ENCODE results near the gene AS3MT. TPM values are rescaled to one million over a fixed set of nuclear protein-coding genes. Genes with fewer than 3 reads are reported as not detected.

AS3MT gene
- total and polyA plus RNA-seq, 2 of the 8 experiments (the other 6 are each of a cell fraction or from before 2014, with no cell fraction given) = 5.8 to 10.3 TPM

DNA sequence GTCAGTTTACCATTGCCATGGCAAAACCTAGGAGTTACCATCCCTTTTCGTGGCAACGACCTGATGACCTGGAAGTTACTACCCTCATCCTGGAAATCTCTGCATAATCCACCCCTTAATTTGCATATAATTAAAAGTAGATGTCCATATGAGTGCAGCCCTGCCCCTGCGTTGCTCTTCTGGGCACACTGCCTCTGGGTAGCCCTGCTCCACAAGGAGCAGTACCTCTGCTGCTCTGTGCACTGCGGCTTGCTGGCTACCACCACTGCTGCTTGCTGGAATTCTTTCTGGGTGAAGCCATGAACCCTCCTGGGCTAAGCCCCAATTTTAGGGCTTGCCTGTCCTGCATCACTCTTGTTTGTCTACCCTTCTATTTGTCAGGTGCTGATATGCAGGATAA lies 44.6 kb upstream of the AS3MT start:
- Histone ChIP-seq H3K4me3 (ENCODE audit: extremely low read depth in 1 of 4, insufficient read depth in 2 of 4, low read depth in 3 of 4, low read length in 4 of 4) (no peak overlapping the region), H3K9ac (replicated peaks in 1 of 4; ENCODE audit: extremely low read depth in 1 of 4, low read depth in 3 of 4, low read length in 3 of 4) (no peak overlapping the region), H3K79me2 (ENCODE audit: control insufficient read depth in 1 of 2, insufficient read depth in 2 of 2, low read length in 2 of 2) (no peaks in the 10 kb centered on the region), H2BK12ac (ENCODE audit: low read depth, low read length) (no peak overlapping the region), H3K23me2 (ENCODE audit: low read depth, low read length) (no peaks in the 10 kb centered on the region), H4K5ac (ENCODE audit: insufficient read length, low read depth, low read length) (no peak overlapping the region), H3K23ac (ENCODE audit: insufficient read length) (no peak overlapping the region), H2BK20ac (ENCODE audit: low read length) (no peak overlapping the region), H3K14ac (ENCODE audit: insufficient read length) (no peak overlapping the region), H3K4ac (replicated peaks; ENCODE audit: insufficient read length, low read depth, low read length) (no peak overlapping the region), H3K18ac (ENCODE audit: extremely low read depth, low read length) (no peak overlapping the region), H2AK5ac (ENCODE audit: low read depth, low read length) (no peak overlapping the region), H3K9me3 (ENCODE audit: insufficient read depth in 2 of 2, low read depth in 1 of 2, low read length in 1 of 2) (peaks cover 4 to 11% of the 10 kb centered on the region in 2 experiments; a peak in 2 of 4 replicates), H3K4me1 (replicated peaks in 1 of 4; ENCODE audit: control insufficient read depth in 3 of 4, insufficient read depth in 4 of 4, low read length in 3 of 4) (no peaks in the 10 kb centered on the region; a peak in 2 of 7 replicates), H4K91ac (replicated peaks; ENCODE audit: insufficient read length, low read length) (no peak overlapping the region), H3K36me3 (ENCODE audit: control insufficient read depth in 2 of 4, insufficient read depth in 4 of 4, low read length in 3 of 4) (no peaks in the 10 kb centered on the region), H2BK120ac (replicated peaks; ENCODE audit: low read depth, low read length) (no peak overlapping the region), H2BK5ac (ENCODE audit: low read depth, low read length) (no peak overlapping the region), H4K8ac (ENCODE audit: extremely low read depth, insufficient read depth, low read length) (no peak overlapping the region), H3K79me1 (ENCODE audit: low read depth, low read length) (no peaks in the 10 kb centered on the region), H2BK15ac (ENCODE audit: low read length) (no peak overlapping the region), H3K56ac (replicated peaks; ENCODE audit: insufficient read length, low read depth, low read length) (no peak overlapping the region), H2AFZ (ENCODE audit: low read length) (no peak overlapping the region), H3K27ac (ENCODE audit: low read depth, low read length) (no peak overlapping the region), H3K27me3 (replicated peaks in 1 of 4; ENCODE audit: control insufficient read depth in 3 of 4, extremely low read depth in 1 of 4, insufficient read depth in 3 of 4, low read length in 3 of 4) (no peaks in the 10 kb centered on the region), H4K20me1 (replicated peaks in 1 of 2; ENCODE audit: control insufficient read depth in 1 of 2, insufficient read depth in 2 of 2, low read length in 2 of 2) (no peaks in the 10 kb centered on the region), H3K4me2 (ENCODE audit: insufficient read depth in 1 of 2, low read depth in 2 of 2, low read length in 2 of 2) (no peak overlapping the region)
- FAIRE-seq (no peak), DNase-seq (ENCODE audit: low read depth in 1 of 2, low spot score in 2 of 2) (no peak)
- POLR2A ChIA-PET (ENCODE audit: partially characterized antibody) = no interaction called here
- WGBS, 2 experiments (ENCODE audit: extremely low coverage in 1 of 2, insufficient coverage in 1 of 2, insufficient read length in 1 of 2, insufficient replicate concordance in 2 of 2, low coverage in 1 of 2, low lambda C conversion rate in 2 of 2, missing lambda C conversion rate in 1 of 2) = 92% methylated on average over 4 of the region's 4 CpGs; no CpG with 5 or more reads in 1 of the 2 experiments
- CTCF ChIA-PET (ENCODE audit: partially characterized antibody) = interaction anchor here (1.4 kb wide), 1 partner anchor 77 kb away, joined by 5 read pairs; no protein-coding TSS in a partner anchor
- no peak for TF ChIP-seq POLR2AphosphoS5 (IDR thresholded peaks at IDR 0.05; ENCODE audit: low read depth, low read length)
- no peak for TF ChIP-seq RBBP5 (IDR thresholded peaks at IDR 0.05; ENCODE audit: borderline replicate concordance, low read depth, low read length)
- no peak for TF ChIP-seq SRF (IDR thresholded peaks at IDR 0.05; ENCODE audit: low read depth, low read length)
- no peak for TF ChIP-seq CTBP2 (IDR thresholded peaks at IDR 0.05; ENCODE audit: borderline replicate concordance, insufficient read depth, insufficient read length, low read length)
- no peak for TF ChIP-seq BACH1 (IDR thresholded peaks at IDR 0.05; ENCODE audit: low read length)
- TF ChIP-seq, protein P1, sequence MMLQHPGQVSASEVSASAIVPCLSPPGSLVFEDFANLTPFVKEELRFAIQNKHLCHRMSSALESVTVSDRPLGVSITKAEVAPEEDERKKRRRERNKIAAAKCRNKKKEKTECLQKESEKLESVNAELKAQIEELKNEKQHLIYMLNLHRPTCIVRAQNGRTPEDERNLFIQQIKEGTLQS (IDR thresholded peaks at IDR 0.05; ENCODE audit: insufficient read depth, low read depth, low read length) = no peak
- no peak for TF ChIP-seq MAX (IDR thresholded peaks at IDR 0.05)
- TF ChIP-seq KDM4A (IDR thresholded peaks at IDR 0.05; ENCODE audit: low read depth, low read length, severe bottlenecking) = no peak
- TF ChIP-seq ASH2L (IDR thresholded peaks at IDR 0.05; ENCODE audit: low read length) = no peak
- no peak for TF ChIP-seq ATF2 (IDR thresholded peaks at IDR 0.05; ENCODE audit: low read length)
- no peak for TF ChIP-seq SP4 (IDR thresholded peaks at IDR 0.05; ENCODE audit: low read length)
- no peak for TF ChIP-seq SP1 (IDR thresholded peaks at IDR 0.05; ENCODE audit: low read depth, low read length)
- no peak for TF ChIP-seq KDM1A (IDR thresholded peaks at IDR 0.05; ENCODE audit: borderline replicate concordance, low read length)

All from H1 (cell line).